HG02884 (cell line): ENCODE measurements around the gene AFG1L.
"Not testable (repeated sequence)": the region's sequence is repeated elsewhere in the genome, so short reads cannot be mapped to it uniquely, and the experiment has no call there.

Experiments used
- ATAC-seq: cut with Tn5 transposase; IDR thresholded peaks from one replicate; pipeline ENCODE4 v1.9.1; 2021; ENCODE audit warnings: mild to moderate bottlenecking, moderate library complexity; ENCODE audit not compliant: unreplicated experiment

The AFG1L gene

DNA sequence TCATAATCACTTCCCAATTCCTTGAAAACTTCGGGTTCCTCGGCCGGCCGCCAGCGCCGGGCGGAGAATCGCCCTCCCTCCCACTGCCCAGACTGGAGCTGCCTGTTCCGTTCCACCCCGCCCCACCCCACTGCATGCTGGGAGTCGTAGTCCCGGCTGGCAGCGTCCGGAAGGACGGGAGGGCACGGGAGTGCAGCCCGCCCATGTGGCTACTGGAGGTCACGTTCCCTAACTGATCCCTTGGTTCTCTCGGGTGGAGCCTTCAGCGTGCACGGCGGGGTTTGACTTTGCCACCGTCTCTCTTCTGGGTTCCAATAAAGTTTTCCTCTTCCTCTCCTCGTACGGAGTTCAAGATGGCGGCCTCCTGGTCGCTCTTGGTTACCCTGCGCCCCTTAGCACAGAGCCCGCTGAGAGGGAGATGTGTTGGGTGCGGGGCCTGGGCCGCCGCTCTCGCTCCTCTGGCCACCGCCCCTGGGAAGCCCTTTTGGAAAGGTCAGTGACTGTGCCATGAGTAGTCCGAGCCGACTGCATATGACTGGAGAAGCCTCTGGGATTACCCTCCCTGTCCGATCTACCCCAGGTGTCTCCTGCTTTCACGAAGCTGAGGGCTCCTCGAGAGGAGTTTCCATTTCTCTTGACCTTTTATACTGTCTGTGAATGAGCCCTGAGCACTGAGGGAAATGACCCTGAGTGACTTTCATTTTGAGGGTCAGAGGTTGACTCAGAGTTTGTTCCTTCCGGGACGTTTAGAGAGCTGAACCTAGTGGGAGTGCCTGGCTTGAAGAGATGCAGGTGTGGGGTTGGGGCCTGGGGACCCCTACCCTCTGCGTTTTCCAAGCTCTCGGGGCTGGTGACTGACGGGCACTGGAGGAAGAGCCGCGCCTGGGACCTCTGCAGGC, at the start of gene AFG1L:
Gene AFG1L, plus strand, starts transcription at position 328 of the 899 bp plus-strand sequence. Its CDS starts 26 bp downstream, at position 354.
- peak; percentile 76 for ATAC-seq

DNA sequence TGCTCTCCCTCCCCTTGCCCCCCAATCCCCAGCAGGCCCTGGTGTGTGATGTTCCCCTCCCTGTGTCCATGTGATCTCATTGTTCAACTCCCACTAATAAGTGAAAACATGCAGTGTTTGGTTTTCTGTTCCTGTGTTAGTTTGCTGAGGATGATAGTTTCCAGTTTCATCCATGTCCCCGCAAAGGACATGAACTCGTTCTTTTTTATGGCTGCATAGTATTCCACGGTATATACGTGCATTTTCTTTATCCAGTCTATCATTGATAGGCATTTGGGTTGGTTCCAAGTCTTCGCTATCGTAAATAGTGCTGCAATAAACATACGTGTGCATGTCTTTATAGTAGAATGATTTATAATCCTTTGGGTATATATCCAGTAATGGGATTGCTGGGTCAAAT, 49.8 kb upstream of the AFG1L start:
- not testable (repeated sequence) for ATAC-seq

DNA sequence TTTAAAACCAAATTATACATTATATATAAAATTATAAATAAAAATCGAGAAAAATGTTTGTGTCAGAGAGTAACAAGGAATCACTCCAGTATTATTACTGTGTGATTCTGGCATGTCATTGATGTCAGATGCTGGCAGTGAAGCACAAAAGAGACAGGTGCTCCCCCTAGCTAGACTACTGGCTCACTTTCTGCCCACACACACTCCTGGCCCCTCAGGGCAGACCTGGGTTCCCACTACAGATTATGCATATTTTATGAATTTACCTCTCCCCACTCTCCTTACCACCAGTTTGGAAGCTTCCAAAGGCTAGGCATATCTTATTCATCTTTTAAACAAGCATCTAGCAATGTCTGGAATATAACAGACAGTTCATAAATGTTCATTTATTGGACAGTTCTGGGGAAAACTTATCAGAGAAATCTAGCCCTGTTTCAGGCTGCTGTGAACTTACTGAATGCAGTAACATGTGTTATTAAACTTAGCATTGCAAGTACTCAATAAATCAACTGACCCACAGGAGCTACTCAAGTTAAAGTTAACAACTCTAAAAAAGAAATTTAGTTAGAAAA, 46.8 kb upstream of the AFG1L start:
- no peak for ATAC-seq

DNA sequence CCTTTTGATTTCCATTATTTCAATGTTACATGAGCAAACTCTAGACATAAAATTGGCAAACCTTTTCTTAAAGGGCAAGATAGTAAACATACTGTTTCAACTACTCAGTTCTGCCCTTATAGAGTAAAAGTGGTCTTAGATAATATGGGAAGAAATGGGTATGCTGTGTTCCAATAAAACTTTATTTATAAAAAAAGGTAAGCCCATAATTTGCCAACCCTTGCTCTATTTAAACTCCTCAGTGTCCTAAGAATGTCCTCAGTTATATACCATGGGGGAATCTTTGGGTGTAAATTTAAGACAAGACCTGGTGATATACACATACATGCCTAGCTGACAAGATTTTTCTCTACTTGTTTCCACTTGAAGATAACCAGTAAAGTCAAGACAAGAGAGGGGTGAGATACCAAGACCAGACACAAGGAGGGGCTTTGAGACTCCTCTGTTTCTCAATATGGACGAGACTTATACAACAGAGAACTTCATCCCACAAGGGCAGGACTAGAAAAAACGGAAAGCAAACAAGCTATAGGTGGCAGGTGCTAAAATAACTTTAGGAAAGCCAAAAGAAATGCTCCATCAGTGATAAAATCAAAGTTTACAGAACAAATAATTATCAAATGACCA, 44.5 kb upstream of the AFG1L start:
- no peak for ATAC-seq

DNA sequence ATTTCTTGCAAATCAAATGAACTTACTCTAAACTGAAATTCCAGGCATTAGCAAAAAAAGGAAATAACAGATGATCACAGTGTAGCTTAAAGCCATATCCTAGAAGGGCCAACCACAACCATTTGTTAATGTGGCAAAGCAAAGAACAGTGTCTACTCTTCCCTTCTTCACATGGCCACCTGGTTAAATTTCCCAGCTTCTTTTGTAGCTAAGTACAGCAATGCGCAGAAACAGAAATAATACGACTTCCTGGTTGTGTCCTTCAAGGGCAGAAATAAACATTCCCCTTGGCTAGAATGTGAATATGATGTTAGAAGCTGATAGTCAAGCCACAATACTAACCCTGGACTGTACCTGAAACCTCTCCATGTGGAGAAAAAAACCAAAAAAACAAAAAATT, 43.6 kb upstream of the AFG1L start:
- ATAC-seq, result no peak

DNA sequence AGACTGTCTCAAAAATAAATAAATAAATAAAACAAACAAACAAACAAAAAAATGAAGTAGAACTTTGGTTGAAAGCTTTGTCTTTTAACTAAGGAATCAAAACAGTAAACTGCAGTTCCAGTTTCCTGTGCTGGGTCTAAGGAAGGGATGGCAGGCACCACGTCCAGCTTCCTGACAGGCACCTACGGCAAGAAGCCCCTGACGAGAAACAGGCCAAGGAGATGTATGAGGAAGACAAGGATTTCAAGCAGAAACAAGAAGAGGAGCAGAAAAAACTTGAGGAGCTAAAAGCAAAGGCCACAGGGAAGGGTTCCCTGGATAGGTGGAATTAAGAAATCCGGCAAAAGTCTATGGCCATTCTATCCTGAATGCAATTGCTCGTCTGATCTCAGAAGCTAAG, 42.8 kb upstream of the AFG1L start:
- no peak for ATAC-seq

DNA sequence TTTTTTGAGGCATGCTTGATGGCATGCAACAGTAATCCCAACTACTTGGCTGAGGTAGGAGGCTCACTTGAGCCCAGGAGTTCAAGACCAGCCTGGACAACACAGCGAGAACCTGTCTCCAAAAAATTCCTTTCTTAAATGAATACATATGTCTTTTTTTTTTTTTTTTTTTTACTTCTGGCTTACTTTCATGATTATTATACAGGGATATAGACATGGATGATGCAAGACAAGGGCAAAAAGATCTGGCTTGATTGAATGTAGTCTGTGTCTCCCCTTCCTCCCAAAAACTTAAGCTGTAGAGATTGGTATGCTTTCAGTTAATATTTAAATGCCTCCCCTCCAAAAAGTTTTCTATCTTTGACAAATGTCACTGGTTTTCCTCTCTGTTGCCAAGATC, 41.6 kb upstream of the AFG1L start:
- ATAC-seq, result no peak

DNA sequence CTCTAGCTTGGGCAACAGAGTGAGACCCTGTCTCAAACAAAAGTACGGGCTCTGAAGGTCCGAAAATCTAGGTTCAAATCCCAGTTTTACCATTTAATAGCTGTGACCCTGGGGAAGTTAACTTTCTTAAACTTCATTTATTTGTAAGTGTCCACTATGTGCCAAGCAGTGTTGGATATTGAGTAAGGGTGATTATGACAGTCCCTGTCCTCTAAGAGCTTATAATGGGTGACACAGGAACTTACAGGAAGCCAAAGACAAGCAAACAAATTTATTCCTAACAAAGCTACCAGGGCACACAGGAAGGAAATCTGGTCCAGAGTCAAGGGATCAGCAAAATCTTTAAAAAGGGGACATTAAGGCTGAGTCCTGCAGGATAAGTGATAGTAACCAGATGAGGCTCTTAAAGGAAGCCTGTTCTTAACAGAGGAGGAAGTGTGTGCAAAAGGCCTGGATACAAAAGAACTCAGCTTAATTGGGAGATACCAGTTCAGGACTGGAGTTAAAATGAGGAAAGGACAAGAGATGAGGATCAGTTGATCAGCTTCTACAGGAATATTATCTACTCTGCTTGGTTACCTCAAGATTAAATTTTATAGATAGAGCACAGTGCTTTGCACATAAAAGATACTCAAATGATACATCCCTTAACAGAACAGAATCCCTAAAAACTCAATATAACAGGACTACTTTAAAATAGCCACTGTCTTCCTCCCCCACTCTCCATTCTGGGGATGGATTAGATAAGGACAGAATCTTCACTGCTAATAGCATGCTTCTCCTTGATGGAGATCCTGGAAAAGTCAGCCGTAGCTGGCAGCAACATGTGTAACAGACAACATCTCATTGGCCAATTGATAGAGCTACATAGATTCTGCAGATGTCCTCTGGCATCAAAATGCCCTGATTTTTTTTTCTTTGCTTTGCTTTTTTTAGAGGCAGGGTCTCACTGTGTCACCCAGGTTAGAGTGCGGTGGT, 40.1 kb upstream of the AFG1L start:
- no peak for ATAC-seq

DNA sequence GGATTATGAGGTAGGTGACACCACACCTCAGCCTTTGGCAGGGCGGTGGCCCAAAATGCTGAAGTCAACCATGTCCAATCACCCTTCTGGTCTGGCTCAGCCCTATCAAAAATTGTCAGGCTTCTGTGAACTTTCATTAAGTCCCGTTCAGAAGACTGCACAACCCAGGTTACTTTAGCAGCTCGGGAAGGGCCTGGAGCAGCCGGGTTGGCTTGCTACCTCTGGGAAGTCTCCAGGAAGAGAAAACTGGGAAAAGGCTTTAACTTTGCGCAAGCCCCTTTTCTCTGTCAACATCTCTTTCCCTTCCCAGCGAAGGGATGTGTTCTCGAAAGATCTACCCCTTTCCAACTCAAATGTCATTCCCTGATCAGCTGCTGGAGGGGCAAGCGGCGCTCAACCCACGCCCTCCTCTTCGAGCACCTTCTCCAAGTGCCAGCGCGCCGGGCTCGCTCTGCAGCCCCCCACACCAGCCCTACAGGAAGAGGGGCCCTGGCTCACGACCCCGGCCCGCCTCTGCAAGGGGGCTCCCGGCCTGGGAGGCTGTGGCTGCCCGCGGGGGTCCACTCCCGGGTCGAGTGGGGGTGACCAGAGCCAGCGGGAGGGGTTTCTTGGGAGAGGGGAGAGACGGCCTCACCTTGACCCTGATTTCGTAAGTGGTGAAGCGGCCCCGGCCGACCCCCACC, 34.6 kb upstream of the AFG1L start:
- peak; percentile 12 for ATAC-seq

DNA sequence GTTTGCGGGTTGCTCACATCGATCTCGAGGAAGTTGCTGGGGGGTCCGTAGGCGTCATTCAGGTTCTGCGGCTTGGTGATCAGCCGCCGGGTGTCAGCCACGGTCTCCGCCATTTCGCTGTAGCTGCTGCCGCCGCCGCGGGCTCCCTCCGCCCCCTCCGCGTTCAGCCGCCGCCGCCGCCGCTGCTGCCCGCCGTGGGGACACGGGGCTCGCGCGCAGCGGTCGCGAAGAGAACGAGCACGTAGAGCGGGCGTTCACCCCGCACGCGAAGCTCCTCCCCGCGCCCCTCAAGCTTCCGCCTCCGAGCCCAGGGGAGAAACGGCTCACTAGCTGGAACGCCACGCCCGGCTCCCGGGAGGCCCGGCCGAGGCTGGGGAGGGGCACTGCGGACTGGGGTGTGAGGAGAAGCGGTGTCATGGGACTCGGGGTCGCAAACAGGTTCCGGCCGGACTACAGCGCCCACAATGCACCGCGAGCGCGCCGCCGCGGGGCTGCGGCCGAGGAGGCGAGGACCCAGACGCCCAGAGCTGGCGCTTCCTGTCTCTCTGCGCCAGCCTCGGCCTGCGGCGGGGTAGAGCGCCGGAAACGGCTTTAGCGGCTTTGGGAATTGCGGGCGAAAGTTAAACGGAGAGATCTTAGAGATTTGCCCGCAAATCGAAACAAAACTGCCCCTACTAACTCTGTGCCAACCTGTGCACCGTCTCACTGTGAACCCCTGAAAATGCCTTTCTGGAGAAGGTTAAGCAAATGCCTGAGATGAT, 33.9 kb upstream of the AFG1L start, which contains the start of gene SNX3:
Gene SNX3, minus strand, starts transcription at position 232 of the 761 bp plus-strand sequence. Its CDS starts 119 bp downstream, at position 113.
- ATAC-seq, result peak; percentile 84

DNA sequence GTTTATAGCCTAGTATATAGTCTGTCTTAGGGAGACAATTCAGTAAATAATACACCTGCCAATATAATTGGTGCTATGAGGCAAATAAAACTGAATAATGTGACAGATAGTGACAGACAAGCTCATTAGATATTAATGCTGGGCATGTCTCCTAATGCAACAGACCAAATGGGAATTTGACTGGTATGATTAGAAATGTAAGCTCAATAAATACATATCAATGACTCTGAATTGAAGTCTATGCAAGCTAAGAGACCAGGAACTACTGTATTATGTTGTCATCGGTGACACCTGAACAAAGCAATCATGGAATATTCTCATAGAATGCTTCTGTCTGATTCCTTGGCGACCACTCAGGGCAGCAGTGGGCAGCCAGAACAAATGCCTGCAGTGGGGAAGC, 31.5 kb upstream of the AFG1L start:
- ATAC-seq, result no peak

DNA sequence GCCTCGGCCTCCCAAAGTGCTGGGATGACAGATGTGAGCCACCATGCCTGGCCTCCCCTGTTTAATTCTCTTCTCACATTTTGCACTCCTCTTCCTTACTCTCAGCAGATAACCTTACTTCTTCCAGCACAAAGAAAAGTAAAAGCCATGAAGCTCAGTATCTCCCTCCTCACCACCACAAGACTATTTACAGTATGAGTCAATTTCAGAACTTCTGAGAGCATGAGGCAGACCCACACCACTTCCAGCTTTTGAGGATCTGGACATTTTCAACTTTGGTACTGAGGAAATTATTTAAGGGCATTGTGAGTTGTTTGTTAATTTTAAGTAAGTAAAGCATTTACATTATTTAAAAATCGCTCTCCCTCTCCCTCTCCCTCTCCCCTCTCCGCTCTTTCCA, 26.0 kb upstream of the AFG1L start:
- no peak for ATAC-seq

DNA sequence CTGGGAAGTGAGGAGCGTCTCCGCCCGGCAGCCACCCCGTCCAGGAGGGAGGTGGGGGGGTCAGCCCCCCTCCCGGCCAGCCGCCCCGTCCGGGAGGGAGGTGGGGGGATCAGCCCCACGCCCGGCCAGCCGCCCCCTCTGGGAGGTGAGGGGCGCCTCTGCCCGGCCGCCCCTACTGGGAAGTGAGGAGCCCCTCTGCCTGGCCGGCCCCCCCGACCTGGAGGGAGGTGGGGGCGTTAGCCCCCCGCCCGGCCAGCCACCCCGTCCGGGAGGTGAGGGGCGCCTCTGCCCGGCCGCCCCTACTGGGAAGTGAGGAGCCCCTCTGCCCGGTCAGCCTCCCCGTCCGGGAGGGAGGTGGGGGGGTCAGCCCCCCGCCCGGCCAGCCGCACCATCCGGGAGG, 24.9 kb upstream of the AFG1L start:
- ATAC-seq, result not testable (repeated sequence)

DNA sequence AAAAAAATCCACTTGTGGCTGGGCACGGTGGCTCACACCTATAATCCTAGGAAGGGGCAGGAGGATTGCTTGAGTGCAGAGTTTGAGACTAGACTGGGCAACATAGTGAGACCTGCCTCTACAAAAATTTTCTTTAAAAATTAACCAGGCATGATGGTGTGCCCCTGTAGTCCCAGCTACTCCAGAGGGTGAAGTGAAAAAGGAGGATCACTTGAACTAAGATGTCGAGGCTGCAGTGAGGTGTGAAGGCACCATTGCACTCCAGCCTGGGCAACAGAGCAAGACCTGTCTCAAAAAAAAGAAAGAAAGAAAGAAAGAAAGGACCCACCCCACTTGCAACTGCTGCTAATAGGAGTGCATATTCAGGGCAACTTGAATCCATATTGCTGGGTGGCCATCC, 20.3 kb upstream of the AFG1L start:
- ATAC-seq, result no peak

DNA sequence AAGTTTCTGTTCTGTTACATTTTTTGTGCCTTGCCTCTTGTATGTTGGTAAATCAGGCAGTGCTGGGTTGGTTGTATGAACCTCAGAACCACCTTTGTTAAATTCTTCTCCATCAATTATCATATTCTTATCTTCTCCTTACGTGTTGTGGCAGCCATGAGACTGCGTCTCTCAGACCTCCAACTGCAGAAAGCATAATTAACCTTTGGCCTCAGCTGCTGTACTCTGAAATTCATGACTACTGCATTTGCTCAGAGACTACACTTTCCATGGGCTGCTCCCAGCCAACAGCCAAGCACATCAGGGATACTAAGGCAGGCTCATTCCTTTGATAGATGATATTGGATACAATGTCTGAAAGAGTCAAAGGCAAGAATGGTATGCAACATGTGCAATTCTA, 18.9 kb upstream of the AFG1L start:
- ATAC-seq, result no peak

DNA sequence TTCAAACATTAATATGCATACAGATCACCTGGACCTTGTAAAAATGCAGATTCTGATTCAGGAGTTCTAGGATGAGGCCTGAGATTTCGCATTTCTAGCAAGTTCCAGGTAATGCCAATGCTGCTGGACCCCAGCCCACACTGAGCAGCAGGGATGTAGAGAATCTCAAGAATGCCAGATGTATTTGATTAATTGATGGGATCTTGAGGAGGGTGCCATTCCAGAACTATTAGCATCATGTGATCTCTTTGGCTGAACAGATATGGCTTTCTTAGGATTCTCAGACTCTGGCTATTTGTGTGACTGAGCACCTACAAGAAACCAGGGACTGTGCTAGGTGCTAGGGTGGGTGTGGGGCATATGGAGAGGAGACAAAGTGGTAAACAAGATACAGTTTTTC, 17.6 kb upstream of the AFG1L start:
- no peak for ATAC-seq

DNA sequence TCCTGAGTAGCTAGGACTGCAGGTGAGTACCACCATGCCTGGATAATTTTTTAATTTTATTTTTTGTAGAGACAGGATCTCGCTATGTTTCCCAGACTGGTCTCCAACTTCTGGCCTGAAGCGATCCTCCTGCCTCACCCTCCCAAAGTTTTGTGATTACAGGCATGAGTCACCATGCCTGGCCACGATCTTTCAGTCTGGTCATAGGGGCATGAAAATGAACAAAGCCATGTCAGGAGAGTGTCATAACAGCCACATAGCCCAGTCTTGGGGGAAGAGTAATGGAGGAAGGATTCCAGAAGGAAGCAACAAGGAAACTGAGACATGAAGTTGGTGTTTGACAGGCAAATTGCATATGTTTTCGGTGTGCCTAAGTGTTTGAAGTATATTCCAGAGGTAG, 17.0 kb upstream of the AFG1L start:
- no peak for ATAC-seq

DNA sequence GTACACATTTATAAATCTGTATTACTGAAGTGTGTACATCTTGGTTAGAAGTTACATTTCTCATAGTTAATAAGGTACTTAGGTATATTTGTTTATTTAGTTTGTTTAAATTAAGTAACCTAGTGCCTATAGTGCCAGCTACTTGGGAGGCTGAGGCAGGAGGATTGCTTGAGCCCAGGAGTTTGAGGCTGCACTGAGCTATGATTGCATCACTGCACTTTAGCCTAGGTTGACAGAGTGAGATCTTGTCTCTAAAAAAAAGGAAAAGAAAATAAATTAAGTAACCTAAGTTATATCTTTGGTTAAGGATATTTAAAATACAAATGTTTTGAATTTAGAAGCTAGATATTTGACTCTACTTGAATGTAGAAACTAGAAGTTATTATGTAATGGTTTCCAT, 9.5 kb upstream of the AFG1L start:
- ATAC-seq, result no peak

DNA sequence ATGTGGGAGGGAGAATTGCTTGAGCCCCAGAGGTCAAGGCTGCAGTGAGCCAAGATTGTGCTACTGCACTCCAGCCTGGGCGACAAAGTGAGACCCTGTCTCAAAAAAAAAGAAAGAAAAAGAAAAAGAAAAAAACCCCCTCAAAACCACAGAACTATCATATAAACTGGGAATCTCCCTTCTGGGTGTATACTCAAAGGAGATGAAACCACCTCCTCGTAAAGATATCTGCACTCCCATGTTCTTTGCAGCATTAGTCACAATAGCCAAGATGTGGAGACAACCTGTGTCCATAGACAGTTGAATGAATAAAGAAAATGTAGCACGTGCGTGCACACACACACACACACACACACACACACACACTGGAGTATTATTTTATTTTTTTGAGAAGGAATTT, 8.5 kb upstream of the AFG1L start:
- ATAC-seq, result no peak
